Suprapubic skin (tissue), 4 donors: Measurements from ENCODE around the gene PANK4.

Source experiments
- EP300 ChIP-seq: sonication (generic); formaldehyde crosslinking; IDR thresholded peaks from one replicate; pipeline ENCODE4 v1.6.1; 2017; ENCODE audit warnings: antibody characterized with exemption
- POLR2A ChIP-seq, 2 donors: fragments of 450-650 bp; IDR thresholded peaks; one replicate each; pipeline ENCODE4 v1.6.1; 2017; ENCODE audit warnings: antibody characterized with exemption in 2 of 2, mild to moderate bottlenecking in 2 of 2, moderate library complexity in 2 of 2
- POLR2AphosphoS5 ChIP-seq, 3 donors: sonication (generic); formaldehyde crosslinking; IDR thresholded peaks; one replicate each; pipeline ENCODE4 v1.6.1; 2017; ENCODE audit warnings: antibody characterized with exemption in 3 of 3
- TF ChIP-seq, protein P1 (sequence below), 2 donors: fragments of 200-600 bp in 1 of 2; fragments of 450-650 bp in 1 of 2; sonication (generic) in 1 of 2; IDR thresholded peaks; one replicate each; pipeline ENCODE4 v1.5.1; 2016 to 2019; ENCODE audit warnings: antibody characterized with exemption in 2 of 2, mild to moderate bottlenecking in 1 of 2, moderate library complexity in 1 of 2

GRCh38 chr1:2506901-2507565 lies 19.4 kb downstream of the PANK4 start:
- TF ChIP-seq, protein P1, sequence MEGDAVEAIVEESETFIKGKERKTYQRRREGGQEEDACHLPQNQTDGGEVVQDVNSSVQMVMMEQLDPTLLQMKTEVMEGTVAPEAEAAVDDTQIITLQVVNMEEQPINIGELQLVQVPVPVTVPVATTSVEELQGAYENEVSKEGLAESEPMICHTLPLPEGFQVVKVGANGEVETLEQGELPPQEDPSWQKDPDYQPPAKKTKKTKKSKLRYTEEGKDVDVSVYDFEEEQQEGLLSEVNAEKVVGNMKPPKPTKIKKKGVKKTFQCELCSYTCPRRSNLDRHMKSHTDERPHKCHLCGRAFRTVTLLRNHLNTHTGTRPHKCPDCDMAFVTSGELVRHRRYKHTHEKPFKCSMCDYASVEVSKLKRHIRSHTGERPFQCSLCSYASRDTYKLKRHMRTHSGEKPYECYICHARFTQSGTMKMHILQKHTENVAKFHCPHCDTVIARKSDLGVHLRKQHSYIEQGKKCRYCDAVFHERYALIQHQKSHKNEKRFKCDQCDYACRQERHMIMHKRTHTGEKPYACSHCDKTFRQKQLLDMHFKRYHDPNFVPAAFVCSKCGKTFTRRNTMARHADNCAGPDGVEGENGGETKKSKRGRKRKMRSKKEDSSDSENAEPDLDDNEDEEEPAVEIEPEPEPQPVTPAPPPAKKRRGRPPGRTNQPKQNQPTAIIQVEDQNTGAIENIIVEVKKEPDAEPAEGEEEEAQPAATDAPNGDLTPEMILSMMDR (IDR thresholded peaks at IDR 0.05) = no peak
- TF ChIP-seq POLR2A (IDR thresholded peaks at IDR 0.05) (no peak), POLR2AphosphoS5 (IDR thresholded peaks at IDR 0.05) (no peak), EP300 (no peak)
